IMR-90 (cell line): ENCODE data around the gene PRM2. TPM values are rescaled to one million over a fixed set of nuclear protein-coding genes. Genes with fewer than 3 reads are reported as not detected.

Source experiments
- ATAC-seq: fragments of 200-7000 bp; cut with Tn5 transposase; 2 replicates; pipeline ENCODE4 v1.9.1; 2020; ENCODE audit warnings: low read depth, mild to moderate bottlenecking, moderate library complexity
- BruUV-seq: library from RNA; stranded (reverse); fragments of 400-500 nt; replicated peaks from 2 replicates; lab custom pipeline; 2021; lab: Mats Ljungman, UMichigan
- CTCF ChIA-PET: fragments of 300-600 bp; formaldehyde crosslinking; extraction: SDS; loops from one replicate; lab custom pipeline; 2021; ENCODE audit warnings: antibody characterized with exemption; lab: Yijun Ruan, JAX
- POLR2A ChIA-PET: fragments of 300-600 bp; sonication (Branson Sonifier 250); formaldehyde crosslinking; loops from one replicate; lab custom pipeline; 2022; ENCODE audit warnings: antibody characterized with exemption; ENCODE audit not compliant: unreplicated experiment; lab: Charles Lee
- DNase-seq: peaks from one replicate; pipeline ENCODE4 v3.0.0; 2013
- H2AFZ ChIP-seq: replicated peaks from 2 replicates; pipeline ENCODE3; 2013; ENCODE audit warnings: low read length, mild to moderate bottlenecking; ENCODE audit not compliant: poor library complexity
- H2AK5ac ChIP-seq: 2 replicates; pipeline ENCODE4 v1.6.1; 2013; ENCODE audit warnings: low read depth, low read length, inconsistent platforms
- H2AK9ac ChIP-seq: replicated peaks from 2 replicates; pipeline ENCODE3; 2013; ENCODE audit warnings: mild to moderate bottlenecking, low read depth, low read length, moderate library complexity; ENCODE audit not compliant: poor library complexity
- H2BK120ac ChIP-seq: 2 replicates; pipeline ENCODE4 v1.6.1; 2013; ENCODE audit warnings: low read depth, low read length, inconsistent platforms
- H2BK15ac ChIP-seq: 3 replicates; pipeline ENCODE4 v1.6.1; 2013; ENCODE audit warnings: low read depth, low read length, inconsistent platforms
- H2BK20ac ChIP-seq: 2 replicates; pipeline ENCODE4 v1.6.1; 2013; ENCODE audit warnings: low read depth, mild to moderate bottlenecking, inconsistent platforms, low read length, moderate library complexity
- H2BK5ac ChIP-seq: 2 replicates; pipeline ENCODE4 v1.6.1; 2013; ENCODE audit warnings: mild to moderate bottlenecking, low read depth, low read length, inconsistent platforms; ENCODE audit not compliant: poor library complexity, severe bottlenecking
- H3K14ac ChIP-seq: replicated peaks from 2 replicates; pipeline ENCODE4 v1.6.1; 2013; ENCODE audit warnings: low read depth, low read length, inconsistent platforms
- H3K18ac ChIP-seq: 2 replicates; pipeline ENCODE4 v1.6.1; 2013; ENCODE audit warnings: low read depth, low read length, control low read depth
- H3K23ac ChIP-seq: 2 replicates; pipeline ENCODE4 v1.6.1; 2013; ENCODE audit warnings: low read depth, low read length, inconsistent platforms
- H3K27ac ChIP-seq: 2 replicates; pipeline ENCODE4 v1.5.1; 2013; ENCODE audit warnings: mild to moderate bottlenecking, control low read depth, low read length; ENCODE audit not compliant: insufficient read depth
- H3K27me3 ChIP-seq: 2 replicates; pipeline ENCODE4 v1.6.1; 2013; ENCODE audit warnings: low read length; ENCODE audit not compliant: control insufficient read depth, insufficient read depth
- H3K36me3 ChIP-seq: 2 replicates; pipeline ENCODE4 v1.6.1; 2013; ENCODE audit warnings: low read length, mixed read lengths; ENCODE audit not compliant: control insufficient read depth, insufficient read depth
- H3K4ac ChIP-seq: 2 replicates; pipeline ENCODE4 v1.6.1; 2013; ENCODE audit warnings: low read depth, low read length, inconsistent platforms
- H3K4me1 ChIP-seq: 2 replicates; pipeline ENCODE4 v1.6.1; 2013; ENCODE audit warnings: low read length, mixed read lengths; ENCODE audit not compliant: control insufficient read depth, insufficient read depth
- H3K4me2 ChIP-seq: 2 replicates; pipeline ENCODE4 v1.6.1; 2013; ENCODE audit warnings: low read depth, mild to moderate bottlenecking, control low read depth, low read length, moderate library complexity
- H3K4me3 ChIP-seq: 2 replicates; pipeline ENCODE4 v1.5.1; 2013; ENCODE audit warnings: low read depth, mild to moderate bottlenecking, control low read depth, low read length, moderate library complexity; ENCODE audit not compliant: insufficient read depth
- H3K56ac ChIP-seq: 2 replicates; pipeline ENCODE4 v1.6.1; 2013; ENCODE audit warnings: low read length, inconsistent platforms; ENCODE audit not compliant: insufficient read depth; ENCODE audit errors: extremely low read depth
- H3K79me1 ChIP-seq, 2 experiments: 2 replicates each; pipeline ENCODE4 v1.6.1; 2013; ENCODE audit warnings: low read length in 2 of 2, inconsistent platforms in 1 of 2, low read depth in 1 of 2
- H3K9ac ChIP-seq: 2 replicates; pipeline ENCODE4 v1.6.1; 2013; ENCODE audit warnings: low read depth, low read length, control low read depth
- H3K9me1 ChIP-seq: 2 replicates; pipeline ENCODE4 v1.6.1; 2013; ENCODE audit warnings: low read length, inconsistent platforms; ENCODE audit not compliant: insufficient read depth
- H3K9me3 ChIP-seq: 2 replicates; pipeline ENCODE4 v1.6.1; 2013; ENCODE audit warnings: low read length; ENCODE audit not compliant: control insufficient read depth, insufficient read depth
- H4K20me1 ChIP-seq: 2 replicates; pipeline ENCODE4 v1.6.1; 2013; ENCODE audit warnings: low read length, inconsistent platforms; ENCODE audit not compliant: insufficient read depth
- H4K5ac ChIP-seq: 2 replicates; pipeline ENCODE4 v1.6.1; 2013; ENCODE audit warnings: mild to moderate bottlenecking, low read depth, low read length, control low read depth
- H4K8ac ChIP-seq, 2 experiments: 2 replicates each; pipeline ENCODE4 v1.6.1; 2013; ENCODE audit warnings: low read depth in 2 of 2, low read length in 2 of 2, control low read depth in 1 of 2, inconsistent platforms in 1 of 2
- H4K91ac ChIP-seq: 2 replicates; pipeline ENCODE4 v1.6.1; 2013; ENCODE audit warnings: low read depth, low read length, inconsistent platforms; ENCODE audit not compliant: insufficient read depth
- BHLHE40 ChIP-seq: fragments of 150-350 bp; IDR thresholded peaks from 2 replicates; pipeline ENCODE4 v1.6.1; 2016; ENCODE audit warnings: mild to moderate bottlenecking, low read depth, low read length
- CEBPB ChIP-seq: IDR thresholded peaks from 2 replicates; pipeline ENCODE4 v1.6.1; 2012; ENCODE audit warnings: low read depth, low read length, improper control_type of control experiment
- CHD1 ChIP-seq: IDR thresholded peaks from 2 replicates; pipeline ENCODE4 v1.6.1; 2012; ENCODE audit warnings: low read depth, low read length, improper control_type of control experiment
- FOS ChIP-seq: fragments of 150-350 bp; IDR thresholded peaks from 2 replicates; pipeline ENCODE4 v1.6.1; 2016; ENCODE audit warnings: low read depth, low read length
- MAFK ChIP-seq: IDR thresholded peaks from 2 replicates; pipeline ENCODE4 v1.6.1; 2012; ENCODE audit warnings: low read depth, low read length, improper control_type of control experiment
- MAZ ChIP-seq: IDR thresholded peaks from 2 replicates; pipeline ENCODE4 v1.6.1; 2012; ENCODE audit warnings: low read depth, mild to moderate bottlenecking, low read length, improper control_type of control experiment, moderate library complexity, borderline replicate concordance
- MXI1 ChIP-seq: IDR thresholded peaks from 2 replicates; pipeline ENCODE4 v1.6.1; 2012; ENCODE audit warnings: low read depth, mild to moderate bottlenecking, low read length, moderate library complexity, borderline replicate concordance
- NFE2L2 ChIP-seq: fragments of 150-350 bp; IDR thresholded peaks from 2 replicates; pipeline ENCODE4 v1.6.1; 2016; ENCODE audit warnings: low read depth, mild to moderate bottlenecking, low read length
- POLR2A ChIP-seq: IDR thresholded peaks from 2 replicates; pipeline ENCODE4 v1.6.1; 2012; ENCODE audit warnings: mild to moderate bottlenecking, low read depth, low read length
- RAD21 ChIP-seq: IDR thresholded peaks from 2 replicates; pipeline ENCODE4 v1.6.1; 2012; ENCODE audit warnings: low read length, improper control_type of control experiment
- RCOR1 ChIP-seq: IDR thresholded peaks from 2 replicates; pipeline ENCODE4 v1.6.1; 2012; ENCODE audit warnings: mild to moderate bottlenecking, low read length, improper control_type of control experiment; ENCODE audit not compliant: insufficient replicate concordance
- RFX5 ChIP-seq: IDR thresholded peaks from 2 replicates; pipeline ENCODE4 v1.8.0; 2012; ENCODE audit warnings: low read depth, mild to moderate bottlenecking, low read length, moderate library complexity
- WGBS, 2 experiments: methylation state at CpG; one replicate each; pipeline versions ENCODE4 v1.1.5 to v1.1.7; 2013; ENCODE audit warnings: missing lambda C conversion rate in 2 of 2; ENCODE audit not compliant: insufficient read length in 1 of 2; ENCODE audit errors: extremely low coverage in 2 of 2; 5-methylcytosine and 5-hydroxymethylcytosine counted together
- dilution Hi-C: fragments of 300-500 bp; cut with HindIII; formaldehyde crosslinking; loops from one replicate; pipeline ENCODE4 v1.14.3; 2018; ENCODE audit warnings: low sequenced_read_pairs; ENCODE audit not compliant: unreplicated experiment
- in situ Hi-C: fragments of 300-500 bp; cut with MboI; formaldehyde crosslinking; loops from 3 replicates; pipeline ENCODE4 v1.14.3; 2019; ENCODE audit warnings: low sequenced_read_pairs, inconsistent platforms, mixed read lengths
- intact Hi-C: fragments of 100-400 bp; cut with micrococcal nuclease; formaldehyde crosslinking; loops from 2 replicates; pipeline ENCODE4 v1.10.0; 2022
- polyA plus RNA-seq, 3 experiments: library from polyadenylated mRNA; depleted of rRNA; stranded (reverse); fragments of >200 nt; gene quantifications; 2 replicates each; pipeline ENCODE4 v1.2.3, GENCODE V29; 2012; ENCODE audit warnings: low replicate concordance in 1 of 3
- total RNA-seq: library from RNA; depleted of rRNA; stranded (reverse); fragments of >200 nt; gene quantifications from 2 replicates; pipeline ENCODE4 v1.2.3, GENCODE V29; 2012
- TF ChIP-seq, protein P1 (sequence below): conservative IDR thresholded peaks from 2 replicates; pipeline ENCODE4 v1.5.1; 2012; ENCODE audit warnings: mild to moderate bottlenecking, low read depth, low read length, improper control_type of control experiment
- TF ChIP-seq, protein P2 (sequence below): fragments of 150-350 bp; IDR thresholded peaks from 2 replicates; pipeline ENCODE4 v1.6.1; 2016; ENCODE audit warnings: low read depth, mild to moderate bottlenecking, low read length, moderate library complexity, borderline replicate concordance
- TF ChIP-seq, protein P3 (sequence below): fragments of 150-350 bp; IDR thresholded peaks from 2 replicates; pipeline ENCODE4 v1.6.1; 2017; ENCODE audit warnings: mild to moderate bottlenecking, antibody characterized with exemption, low read length, low read depth

PRM2 gene
- total and polyA plus RNA-seq, 2 of the 4 experiments (the other 2 are of a cell fraction), result not detected

DNA sequence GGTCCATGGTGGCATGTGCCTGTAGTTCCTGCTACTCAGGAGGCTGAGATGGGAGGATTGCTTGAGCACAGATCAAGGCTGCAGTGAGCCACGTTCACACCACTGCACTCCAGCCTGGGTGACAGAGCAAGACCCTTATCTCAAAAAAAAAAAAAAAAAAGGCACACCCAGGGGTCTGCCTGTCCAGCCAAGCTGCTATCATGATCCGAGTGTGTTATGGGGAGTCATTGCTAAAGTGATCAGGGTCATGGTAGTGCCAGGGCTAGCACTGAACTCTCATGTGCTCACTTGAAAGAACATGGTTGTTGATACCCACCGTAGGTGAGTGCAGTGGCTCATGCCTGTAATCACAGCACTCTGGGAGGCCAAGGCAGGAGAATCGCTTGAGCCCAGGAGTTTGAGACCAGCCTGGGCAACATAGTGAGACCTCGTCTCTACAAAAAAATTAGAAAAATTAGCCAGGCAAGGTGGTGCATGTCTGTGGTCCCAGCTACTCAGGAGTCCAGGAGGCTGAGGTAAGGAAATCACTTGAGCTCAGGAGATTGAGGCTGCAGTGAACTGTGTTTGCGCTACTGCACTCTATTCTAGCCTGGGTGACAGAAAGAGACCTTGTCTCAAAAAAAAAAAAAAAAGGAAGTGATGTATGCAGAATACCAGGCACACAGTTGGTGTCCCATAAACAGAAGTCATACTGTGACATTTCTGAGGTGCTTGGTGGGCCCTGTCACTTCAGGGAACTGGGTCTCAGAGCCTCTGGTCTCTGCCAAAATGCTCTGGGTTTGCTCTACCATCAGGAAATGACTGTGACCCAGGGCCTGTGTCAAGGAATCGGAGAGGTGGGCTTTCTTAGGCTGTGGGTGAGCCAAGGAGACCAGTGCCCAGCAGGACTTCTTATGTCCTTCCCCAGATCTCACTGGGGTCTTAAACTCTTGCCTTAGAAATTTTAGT, 2.7 kb upstream of the PRM2 start:
- 88% methylated on average over 4 of the region's 7 CpGs; no CpG with 5 or more reads in 1 of the 2 experiments for WGBS, 2 experiments
- H3K9ac ChIP-seq, result no peak overlapping the region
- no peak for TF ChIP-seq NFE2L2
- TF ChIP-seq, protein P1, sequence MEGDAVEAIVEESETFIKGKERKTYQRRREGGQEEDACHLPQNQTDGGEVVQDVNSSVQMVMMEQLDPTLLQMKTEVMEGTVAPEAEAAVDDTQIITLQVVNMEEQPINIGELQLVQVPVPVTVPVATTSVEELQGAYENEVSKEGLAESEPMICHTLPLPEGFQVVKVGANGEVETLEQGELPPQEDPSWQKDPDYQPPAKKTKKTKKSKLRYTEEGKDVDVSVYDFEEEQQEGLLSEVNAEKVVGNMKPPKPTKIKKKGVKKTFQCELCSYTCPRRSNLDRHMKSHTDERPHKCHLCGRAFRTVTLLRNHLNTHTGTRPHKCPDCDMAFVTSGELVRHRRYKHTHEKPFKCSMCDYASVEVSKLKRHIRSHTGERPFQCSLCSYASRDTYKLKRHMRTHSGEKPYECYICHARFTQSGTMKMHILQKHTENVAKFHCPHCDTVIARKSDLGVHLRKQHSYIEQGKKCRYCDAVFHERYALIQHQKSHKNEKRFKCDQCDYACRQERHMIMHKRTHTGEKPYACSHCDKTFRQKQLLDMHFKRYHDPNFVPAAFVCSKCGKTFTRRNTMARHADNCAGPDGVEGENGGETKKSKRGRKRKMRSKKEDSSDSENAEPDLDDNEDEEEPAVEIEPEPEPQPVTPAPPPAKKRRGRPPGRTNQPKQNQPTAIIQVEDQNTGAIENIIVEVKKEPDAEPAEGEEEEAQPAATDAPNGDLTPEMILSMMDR, result no peak
- TF ChIP-seq, protein P2, sequence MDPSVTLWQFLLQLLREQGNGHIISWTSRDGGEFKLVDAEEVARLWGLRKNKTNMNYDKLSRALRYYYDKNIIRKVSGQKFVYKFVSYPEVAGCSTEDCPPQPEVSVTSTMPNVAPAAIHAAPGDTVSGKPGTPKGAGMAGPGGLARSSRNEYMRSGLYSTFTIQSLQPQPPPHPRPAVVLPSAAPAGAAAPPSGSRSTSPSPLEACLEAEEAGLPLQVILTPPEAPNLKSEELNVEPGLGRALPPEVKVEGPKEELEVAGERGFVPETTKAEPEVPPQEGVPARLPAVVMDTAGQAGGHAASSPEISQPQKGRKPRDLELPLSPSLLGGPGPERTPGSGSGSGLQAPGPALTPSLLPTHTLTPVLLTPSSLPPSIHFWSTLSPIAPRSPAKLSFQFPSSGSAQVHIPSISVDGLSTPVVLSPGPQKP, result no peak
- TF ChIP-seq, protein P3, sequence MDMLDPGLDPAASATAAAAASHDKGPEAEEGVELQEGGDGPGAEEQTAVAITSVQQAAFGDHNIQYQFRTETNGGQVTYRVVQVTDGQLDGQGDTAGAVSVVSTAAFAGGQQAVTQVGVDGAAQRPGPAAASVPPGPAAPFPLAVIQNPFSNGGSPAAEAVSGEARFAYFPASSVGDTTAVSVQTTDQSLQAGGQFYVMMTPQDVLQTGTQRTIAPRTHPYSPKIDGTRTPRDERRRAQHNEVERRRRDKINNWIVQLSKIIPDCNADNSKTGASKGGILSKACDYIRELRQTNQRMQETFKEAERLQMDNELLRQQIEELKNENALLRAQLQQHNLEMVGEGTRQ, result no peak
- TF ChIP-seq MAZ, result no peak
- no peak for TF ChIP-seq CHD1
- TF ChIP-seq RFX5, result no peak
- no peak for TF ChIP-seq POLR2A
- no peak for TF ChIP-seq MAFK
- no peak for TF ChIP-seq RAD21
- TF ChIP-seq FOS, result no peak
- no peak for TF ChIP-seq BHLHE40
- no peak for TF ChIP-seq RCOR1
- no peak for TF ChIP-seq CEBPB
- no peak for TF ChIP-seq MXI1

More for the DNA sequence above, 2.7 kb upstream of the PRM2 start:
- BruUV-seq, result no TSS peak
- CTCF ChIA-PET, result no interaction called here
- no peak overlapping the region for H2AK9ac ChIP-seq
- H2BK120ac ChIP-seq, result no peak overlapping the region
- H4K8ac ChIP-seq, result no peak overlapping the region
- no peaks in the 10 kb centered on the region for H3K36me3 ChIP-seq
- in situ Hi-C loops, result no loop called here
- no peak overlapping the region for H2AK5ac ChIP-seq
- intact Hi-C loops, result no loop called here
- H3K9me3 ChIP-seq, result peaks cover 7% of the 10 kb centered on the region
- dilution Hi-C loops, result no loop called here
- H3K4me1 ChIP-seq, result peaks cover 2% of the 10 kb centered on the region; the same call in 1 of the 2 replicates
- H2AFZ ChIP-seq, result no peak overlapping the region
- no peak overlapping the region for H3K4me3 ChIP-seq
- H3K4me2 ChIP-seq, result no peak overlapping the region
- POLR2A ChIA-PET, result no interaction called here
- no peak overlapping the region for H2BK5ac ChIP-seq
- no peak overlapping the region for H3K4ac ChIP-seq
- no peaks in the 10 kb centered on the region for H4K20me1 ChIP-seq
- no peak overlapping the region for H3K14ac ChIP-seq
- H2BK20ac ChIP-seq, result no peak overlapping the region
- H3K18ac ChIP-seq, result no peak overlapping the region
- no peak overlapping the region for H3K56ac ChIP-seq
- no peaks in the 10 kb centered on the region for H3K9me1 ChIP-seq
- H3K23ac ChIP-seq, result no peak overlapping the region
- no peak overlapping the region for H4K91ac ChIP-seq
- no peak for ATAC-seq
- peaks cover 16% of the 10 kb centered on the region for H3K27me3 ChIP-seq
- no peaks in the 10 kb centered on the region for H3K79me1 ChIP-seq
- no peak overlapping the region for H3K27ac ChIP-seq
- H2BK15ac ChIP-seq, result peak overlapping the region; percentile 50; the same call in 1 of the 3 replicates
- H4K5ac ChIP-seq, result no peak overlapping the region
- no peak for DNase-seq
